CD4-positive, alpha-beta memory T cell (primary cell): ENCODE measurements around the gene PPP1R3G. TPM values are rescaled to one million over a fixed set of nuclear protein-coding genes. Genes with fewer than 3 reads are reported as not detected.

Experiments
- CTCF ChIA-PET: fragments of 350-600 bp; sonication (Branson Sonifier 250); formaldehyde crosslinking; loops from one replicate; lab custom pipeline; 2021; ENCODE audit warnings: inconsistent platforms; ENCODE audit not compliant: partially characterized antibody; lab: Charles Lee
- POLR2A ChIA-PET: fragments of 350-600 bp; sonication (Branson Sonifier 250); formaldehyde crosslinking; loops from one replicate; lab custom pipeline; 2021; ENCODE audit not compliant: partially characterized antibody; lab: Charles Lee
- DNase-seq, 5 donors: peaks; one replicate each; pipeline versions ENCODE4 v3.0.0 to v3.0.0-alpha.2; 2020 to 2022; ENCODE audit warnings: mixed read lengths in 1 of 5
- H3K27ac ChIP-seq: one replicate; pipeline ENCODE4 v1.7.0; 2013; ENCODE audit warnings: low read depth, low read length
- H3K27me3 ChIP-seq: 2 replicates; pipeline ENCODE4 v1.7.0; 2013; ENCODE audit warnings: mild to moderate bottlenecking, low read length, moderate library complexity; ENCODE audit not compliant: insufficient read depth
- H3K36me3 ChIP-seq: 2 replicates; pipeline ENCODE4 v1.7.0; 2013; ENCODE audit warnings: mild to moderate bottlenecking, low read length, moderate library complexity; ENCODE audit not compliant: insufficient read depth
- H3K4me1 ChIP-seq: 2 replicates; pipeline ENCODE4 v1.7.0; 2013; ENCODE audit warnings: mild to moderate bottlenecking, low read length, moderate library complexity; ENCODE audit not compliant: insufficient read depth
- H3K4me3 ChIP-seq, 2 donors: one replicate each; pipeline ENCODE4 v1.7.0; 2013; ENCODE audit warnings: low read length in 2 of 2, mild to moderate bottlenecking in 1 of 2
- H3K9me3 ChIP-seq, 2 donors: one replicate each; pipeline ENCODE4 v1.7.0; 2013; ENCODE audit warnings: low read length in 2 of 2, control low read depth in 1 of 2; ENCODE audit not compliant: control insufficient read depth in 1 of 2
- H3K27ac Mint-ChIP-seq, 7 donors: one replicate each; pipeline ENCODE4 v1.8.0; 2020 to 2021; ENCODE audit warnings: mixed read lengths in 7 of 7, mild to moderate bottlenecking in 6 of 7, inconsistent platforms in 3 of 7, moderate library complexity in 3 of 7
- H3K27me3 Mint-ChIP-seq, 2 donors: one replicate each; pipeline ENCODE4 v1.8.0; 2020 to 2021; ENCODE audit warnings: mixed read lengths in 2 of 2
- H3K36me3 Mint-ChIP-seq, 2 donors: one replicate each; pipeline ENCODE4 v1.8.0; 2020 to 2021; ENCODE audit warnings: mixed read lengths in 2 of 2, inconsistent platforms in 1 of 2, mild to moderate bottlenecking in 1 of 2
- H3K4me1 Mint-ChIP-seq, 4 donors: one replicate each; pipeline ENCODE4 v1.8.0; 2020 to 2021; ENCODE audit warnings: mixed read lengths in 4 of 4, mild to moderate bottlenecking in 1 of 4
- H3K4me3 Mint-ChIP-seq, 8 donors: one replicate each; pipeline ENCODE4 v1.8.0; 2020 to 2021; ENCODE audit warnings: mixed read lengths in 8 of 8, mild to moderate bottlenecking in 7 of 8, moderate library complexity in 6 of 8, inconsistent platforms in 3 of 8
- H3K9me3 Mint-ChIP-seq, 8 donors: one replicate each; pipeline ENCODE4 v1.8.0; 2020 to 2021; ENCODE audit warnings: mixed read lengths in 8 of 8, mild to moderate bottlenecking in 5 of 8, inconsistent platforms in 3 of 8, moderate library complexity in 1 of 8
- intact Hi-C: fragments of 100-400 bp; cut with micrococcal nuclease; formaldehyde crosslinking; loops from one replicate; pipeline ENCODE4 v1.15.1; 2023
- polyA plus RNA-seq, 2 donors: library from polyadenylated mRNA; unstranded; fragments of 300-500 nt; fragmentation: Illumina TruSeq; gene quantifications; one replicate each; pipeline ENCODE4 v1.2.3, GENCODE V29; 2021
- total RNA-seq, 2 experiments: library from RNA; stranded (reverse); gene quantifications; one replicate each; pipeline ENCODE4 v1.2.3, GENCODE V29; 2021

PPP1R3G gene
- total and polyA plus RNA-seq, 4 experiments from 2014 or later = not detected

DNA sequence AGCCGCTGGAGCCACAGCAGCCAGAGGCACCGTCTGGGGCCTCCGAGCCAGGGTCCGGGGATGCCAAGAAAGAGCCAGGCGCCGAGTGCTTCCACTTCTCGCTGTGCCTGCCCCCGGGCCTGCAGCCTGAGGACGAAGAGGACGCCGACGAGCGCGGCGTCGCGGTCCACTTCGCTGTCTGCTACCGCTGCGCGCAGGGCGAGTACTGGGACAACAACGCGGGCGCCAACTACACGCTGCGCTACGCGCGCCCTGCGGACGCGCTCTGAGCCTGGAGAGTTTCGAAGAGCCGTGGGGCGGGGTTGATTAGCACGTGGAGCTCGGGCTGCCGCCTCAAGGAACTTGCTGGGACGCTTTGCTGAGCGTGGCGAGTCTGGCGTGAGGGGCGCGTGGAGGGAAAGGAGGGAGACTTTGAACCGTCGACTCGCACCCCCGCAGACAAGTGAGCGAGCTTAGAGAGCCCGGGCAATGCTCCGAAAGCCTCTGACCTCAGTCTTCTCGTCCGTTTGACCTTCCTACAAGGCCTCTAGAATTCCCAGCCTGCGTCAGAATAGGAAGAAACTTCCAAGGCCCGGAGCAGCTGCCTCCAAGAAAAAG lies 1.3 kb downstream of the PPP1R3G start:
- POLR2A ChIA-PET = no interaction called here
- H3K27ac ChIP-seq = no peak overlapping the region
- H3K36me3 Mint-ChIP-seq = no peaks in the 10 kb centered on the region

DNA sequence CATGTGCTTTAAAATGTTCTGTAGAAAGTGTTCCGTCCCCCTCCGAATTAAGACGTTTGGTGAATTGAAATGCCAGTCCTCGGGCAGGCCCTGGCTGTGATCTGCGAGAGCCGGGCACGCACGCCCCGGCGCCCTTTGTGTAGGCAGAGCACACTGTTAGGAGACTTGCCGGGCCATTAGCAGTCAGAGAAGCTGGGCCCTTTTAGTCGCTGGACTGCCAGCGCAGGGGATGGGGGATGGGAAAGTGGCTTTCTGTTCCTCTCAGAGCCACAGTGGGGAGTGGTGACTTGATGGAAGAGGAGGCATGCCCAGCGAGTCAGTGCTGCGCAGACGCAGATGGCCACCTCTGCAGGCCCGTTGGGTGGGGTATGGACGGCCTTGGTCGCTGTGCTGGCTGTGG lies 2.2 kb downstream of the PPP1R3G start:
- no peak overlapping the region for H3K4me3 Mint-ChIP-seq

More for the DNA sequence above, 1.3 kb downstream of the PPP1R3G start:
- CTCF ChIA-PET = no interaction called here
- H3K27ac Mint-ChIP-seq = no peak overlapping the region
- Histone ChIP-seq H3K9me3 (no peaks in the 10 kb centered on the region), H3K4me1 (no peaks in the 10 kb centered on the region), H3K36me3 (no peaks in the 10 kb centered on the region), H3K4me3 (no peak overlapping the region), H3K27me3 (no peaks in the 10 kb centered on the region)
- intact Hi-C loops = no loop called here
- no peak overlapping the region for H3K4me3 Mint-ChIP-seq
- H3K27me3 Mint-ChIP-seq = peaks cover 24 to 32% of the 10 kb centered on the region in 2 donors
- H3K9me3 Mint-ChIP-seq = no peaks in the 10 kb centered on the region
- no peak for DNase-seq
- H3K4me1 Mint-ChIP-seq = peaks cover 0 to 13% (median 2%) of the 10 kb centered on the region in 4 donors

DNA sequence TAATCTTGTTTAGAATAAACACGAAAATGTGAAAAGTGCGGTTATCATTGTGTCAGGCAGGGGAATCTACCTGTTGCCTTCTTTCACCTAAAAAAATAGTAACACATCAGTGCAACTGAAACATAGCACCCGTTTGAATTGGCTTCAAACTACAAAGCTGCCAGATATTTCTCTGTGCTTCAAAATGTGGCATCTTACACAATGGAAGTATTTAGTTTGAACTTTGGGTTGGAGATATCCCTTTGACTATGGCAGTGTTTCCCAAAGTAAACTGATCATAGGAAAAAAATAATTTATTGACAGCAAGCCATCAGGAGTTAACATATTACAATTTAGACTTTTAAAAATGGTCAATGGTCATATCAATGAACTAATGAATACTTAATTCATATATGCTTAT lies 3.6 kb downstream of the PPP1R3G start:
- H3K27ac ChIP-seq = no peak overlapping the region
- H3K9me3 ChIP-seq = no peaks in the 10 kb centered on the region
- H3K4me1 Mint-ChIP-seq = peaks cover 0 to 19% (median 3%) of the 10 kb centered on the region in 4 donors
- ChIA-PET POLR2A (no interaction called here), CTCF (no interaction called here)
- H3K27me3 Mint-ChIP-seq = peaks cover 22 to 28% of the 10 kb centered on the region in 2 donors
- H3K36me3 ChIP-seq = no peaks in the 10 kb centered on the region
- DNase-seq = no peak
- H3K27ac Mint-ChIP-seq = no peak overlapping the region
- no peaks in the 10 kb centered on the region for H3K36me3 Mint-ChIP-seq
- no peak overlapping the region for H3K4me3 ChIP-seq
- no peaks in the 10 kb centered on the region for H3K4me1 ChIP-seq
- H3K27me3 ChIP-seq = no peaks in the 10 kb centered on the region
- intact Hi-C loops = no loop called here
- H3K9me3 Mint-ChIP-seq = no peaks in the 10 kb centered on the region
- H3K4me3 Mint-ChIP-seq = no peak overlapping the region

More for the DNA sequence above, 2.2 kb downstream of the PPP1R3G start:
- intact Hi-C loops = no loop called here
- no peaks in the 10 kb centered on the region for H3K9me3 Mint-ChIP-seq
- no peaks in the 10 kb centered on the region for H3K36me3 Mint-ChIP-seq
- no peaks in the 10 kb centered on the region for H3K27me3 ChIP-seq
- no peak overlapping the region for H3K4me3 ChIP-seq
- no peaks in the 10 kb centered on the region for H3K9me3 ChIP-seq
- POLR2A ChIA-PET = no interaction called here
- H3K27ac ChIP-seq = no peak overlapping the region
- H3K27ac Mint-ChIP-seq = no peak overlapping the region
- CTCF ChIA-PET = no interaction called here
- no peaks in the 10 kb centered on the region for H3K36me3 ChIP-seq
- no peak for DNase-seq
- peaks cover 28 to 36% of the 10 kb centered on the region in 2 donors for H3K27me3 Mint-ChIP-seq
- no peaks in the 10 kb centered on the region for H3K4me1 ChIP-seq
- H3K4me1 Mint-ChIP-seq = peaks cover 0 to 19% (median 3%) of the 10 kb centered on the region in 4 donors

GRCh38 chr6:5089481-5090438 lies 4.6 kb downstream of the PPP1R3G start:
- no peak overlapping the region for H3K4me3 ChIP-seq
- no peaks in the 10 kb centered on the region for H3K9me3 ChIP-seq
- H3K4me1 ChIP-seq = no peaks in the 10 kb centered on the region
- Mint-ChIP-seq H3K27ac (no peak overlapping the region), H3K36me3 (no peaks in the 10 kb centered on the region), H3K4me3 (no peak overlapping the region), H3K4me1 (peaks cover 0 to 17% (median 3%) of the 10 kb centered on the region in 4 donors), H3K9me3 (no peaks in the 10 kb centered on the region), H3K27me3 (peaks cover 24 to 27% of the 10 kb centered on the region in 2 donors)
- H3K27ac ChIP-seq = no peak overlapping the region
- CTCF ChIA-PET = no interaction called here
- DNase-seq = no peak
- intact Hi-C loops = no loop called here
- POLR2A ChIA-PET = no interaction called here
- no peaks in the 10 kb centered on the region for H3K36me3 ChIP-seq
- no peaks in the 10 kb centered on the region for H3K27me3 ChIP-seq

- H3K9me3 ChIP-seq = no peaks in the 10 kb centered on the region
- no peaks in the 10 kb centered on the region for H3K27me3 ChIP-seq
- Mint-ChIP-seq H3K4me1 (peaks cover 0 to 16% (median 2%) of the 10 kb centered on the region in 4 donors), H3K9me3 (no peaks in the 10 kb centered on the region), H3K27ac (no peak overlapping the region), H3K36me3 (no peaks in the 10 kb centered on the region), H3K27me3 (peaks cover 24 to 27% of the 10 kb centered on the region in 2 donors), H3K4me3 (no peak overlapping the region)
- ChIA-PET POLR2A (no interaction called here), CTCF (no interaction called here)
- no peaks in the 10 kb centered on the region for H3K36me3 ChIP-seq
- intact Hi-C loops = no loop called here
- H3K27ac ChIP-seq = no peak overlapping the region
- no peaks in the 10 kb centered on the region for H3K4me1 ChIP-seq
- H3K4me3 ChIP-seq = no peak overlapping the region
- no peak for DNase-seq
Observed at GRCh38 chr6:5090603-5091002, 5.5 kb downstream of the PPP1R3G start.

GRCh38 chr6:5091210-5092069 lies 6.3 kb downstream of the PPP1R3G start:
- Histone ChIP-seq H3K36me3 (no peaks in the 10 kb centered on the region), H3K27me3 (no peaks in the 10 kb centered on the region), H3K9me3 (no peaks in the 10 kb centered on the region), H3K27ac (no peak overlapping the region), H3K4me1 (no peaks in the 10 kb centered on the region), H3K4me3 (no peak overlapping the region)
- intact Hi-C loops = no loop called here
- peaks cover 0 to 13% (median 2%) of the 10 kb centered on the region in 4 donors for H3K4me1 Mint-ChIP-seq
- ChIA-PET CTCF (no interaction called here), POLR2A (no interaction called here)
- no peaks in the 10 kb centered on the region for H3K36me3 Mint-ChIP-seq
- H3K27me3 Mint-ChIP-seq = peaks cover 23 to 27% of the 10 kb centered on the region in 2 donors
- H3K27ac Mint-ChIP-seq = no peak overlapping the region
- no peak overlapping the region for H3K4me3 Mint-ChIP-seq
- H3K9me3 Mint-ChIP-seq = no peaks in the 10 kb centered on the region
- DNase-seq = no peak
